Activated naive CD8-positive, alpha-beta T cell (primary cell): Measurements from ENCODE around the gene RIT2.

Source experiments
- H3K27ac Mint-ChIP-seq: one replicate; pipeline ENCODE4 v1.8.0; 2021; ENCODE audit warnings: mixed read lengths
- H3K27me3 Mint-ChIP-seq: one replicate; pipeline ENCODE4 v1.8.0; 2021; ENCODE audit warnings: mixed read lengths
- H3K36me3 Mint-ChIP-seq: one replicate; pipeline ENCODE4 v1.8.0; 2021; ENCODE audit warnings: mixed read lengths
- H3K4me1 Mint-ChIP-seq: one replicate; pipeline ENCODE4 v1.8.0; 2021; ENCODE audit warnings: low read depth, mixed read lengths
- H3K4me3 Mint-ChIP-seq: one replicate; pipeline ENCODE4 v1.8.0; 2021; ENCODE audit warnings: mild to moderate bottlenecking, mixed read lengths
- H3K9me3 Mint-ChIP-seq: one replicate; pipeline ENCODE4 v1.8.0; 2021; ENCODE audit warnings: low read depth, mixed read lengths

RIT2 gene

DNA sequence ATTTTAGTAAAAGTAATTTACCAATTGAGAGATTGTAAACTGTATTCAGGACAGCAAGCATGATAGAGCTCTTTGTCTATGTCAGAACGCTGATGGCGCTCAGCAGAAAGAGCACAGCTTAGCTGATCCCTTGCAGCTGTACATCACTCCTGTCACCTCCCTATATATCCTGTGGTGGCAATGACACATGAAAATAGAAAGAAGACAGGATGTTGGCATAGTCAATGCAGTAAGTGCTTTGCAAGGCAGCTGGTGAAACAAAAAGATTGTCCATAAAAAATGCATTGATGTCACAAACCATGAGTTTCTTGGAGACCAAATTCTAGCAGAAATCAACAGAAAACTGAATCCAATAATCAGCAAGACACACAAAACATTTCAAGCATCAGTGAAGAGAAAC is 221.5 kb downstream of the RIT2 start:
- H3K4me3 Mint-ChIP-seq = no peak overlapping the region
- H3K36me3 Mint-ChIP-seq = no peaks in the 10 kb centered on the region
- no peaks in the 10 kb centered on the region for H3K27me3 Mint-ChIP-seq
- H3K9me3 Mint-ChIP-seq = peaks cover 3% of the 10 kb centered on the region
- H3K27ac Mint-ChIP-seq = no peak overlapping the region
- H3K4me1 Mint-ChIP-seq = no peaks in the 10 kb centered on the region

DNA sequence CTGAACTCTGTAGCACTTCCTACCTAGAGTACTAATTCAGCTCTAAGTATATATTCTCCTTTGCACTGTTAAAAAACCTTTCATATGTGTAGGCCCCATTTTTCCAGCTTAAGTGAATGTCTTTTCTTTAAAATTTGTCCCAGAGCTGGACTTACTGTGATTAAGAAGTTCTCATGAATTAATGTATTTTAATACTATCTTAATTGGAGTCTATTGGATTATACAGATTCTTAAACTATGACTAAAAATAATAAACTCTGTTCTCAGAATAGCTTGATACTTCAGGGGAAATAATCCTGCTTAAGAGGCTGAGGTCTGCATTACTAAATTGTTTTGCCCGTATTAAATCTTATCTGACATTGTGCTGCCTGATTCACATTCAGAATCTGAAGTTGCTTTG is 223.3 kb downstream of the RIT2 start:
- H3K4me1 Mint-ChIP-seq = no peaks in the 10 kb centered on the region
- H3K36me3 Mint-ChIP-seq = no peaks in the 10 kb centered on the region
- no peak overlapping the region for H3K27ac Mint-ChIP-seq
- no peak overlapping the region for H3K4me3 Mint-ChIP-seq
- peaks cover 3% of the 10 kb centered on the region for H3K9me3 Mint-ChIP-seq
- H3K27me3 Mint-ChIP-seq = no peaks in the 10 kb centered on the region

DNA sequence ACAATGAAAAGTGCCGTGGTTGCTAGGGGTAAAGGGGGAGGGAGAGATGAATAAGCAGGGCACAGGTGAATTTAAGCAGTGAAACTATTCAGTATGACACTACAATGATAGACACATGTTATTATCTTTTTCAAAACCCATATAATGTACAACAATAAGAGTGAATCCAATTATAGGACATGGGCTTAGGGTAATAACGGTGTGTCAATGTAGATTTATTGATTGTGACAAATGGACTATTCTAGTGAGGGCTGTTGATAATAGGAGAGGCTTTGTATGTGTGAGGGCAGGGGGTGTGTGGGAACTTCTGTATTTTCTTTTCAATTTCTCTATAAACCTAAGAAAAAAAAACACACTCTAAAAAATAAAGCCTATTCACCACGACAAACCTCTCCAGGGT is 223.8 kb downstream of the RIT2 start:
- Mint-ChIP-seq H3K27me3 (no peaks in the 10 kb centered on the region), H3K27ac (no peak overlapping the region), H3K9me3 (no peaks in the 10 kb centered on the region), H3K4me1 (no peaks in the 10 kb centered on the region), H3K4me3 (no peak overlapping the region), H3K36me3 (no peaks in the 10 kb centered on the region)

DNA sequence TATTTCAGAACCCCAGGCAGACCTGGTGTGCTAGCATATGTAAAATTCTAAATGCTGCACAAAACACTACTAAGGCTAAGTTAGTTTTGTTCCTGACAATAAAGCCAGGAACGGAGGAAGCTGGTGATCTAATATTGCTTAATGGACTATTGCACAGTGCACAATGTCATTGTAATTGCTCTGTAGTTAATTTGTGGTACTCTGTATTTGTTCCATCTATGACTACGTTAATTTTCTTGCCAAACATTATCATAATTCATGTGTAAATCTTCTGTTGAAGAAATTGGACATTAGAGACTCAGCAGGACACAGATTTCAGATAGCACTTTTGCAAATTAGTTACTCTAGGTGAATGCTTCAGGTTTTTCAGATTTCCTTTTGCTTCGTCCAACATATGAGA is 232.3 kb downstream of the RIT2 start:
- no peaks in the 10 kb centered on the region for H3K27me3 Mint-ChIP-seq
- H3K9me3 Mint-ChIP-seq = peaks cover 20% of the 10 kb centered on the region
- no peak overlapping the region for H3K4me3 Mint-ChIP-seq
- H3K36me3 Mint-ChIP-seq = no peaks in the 10 kb centered on the region
- H3K27ac Mint-ChIP-seq = no peak overlapping the region
- no peaks in the 10 kb centered on the region for H3K4me1 Mint-ChIP-seq

DNA sequence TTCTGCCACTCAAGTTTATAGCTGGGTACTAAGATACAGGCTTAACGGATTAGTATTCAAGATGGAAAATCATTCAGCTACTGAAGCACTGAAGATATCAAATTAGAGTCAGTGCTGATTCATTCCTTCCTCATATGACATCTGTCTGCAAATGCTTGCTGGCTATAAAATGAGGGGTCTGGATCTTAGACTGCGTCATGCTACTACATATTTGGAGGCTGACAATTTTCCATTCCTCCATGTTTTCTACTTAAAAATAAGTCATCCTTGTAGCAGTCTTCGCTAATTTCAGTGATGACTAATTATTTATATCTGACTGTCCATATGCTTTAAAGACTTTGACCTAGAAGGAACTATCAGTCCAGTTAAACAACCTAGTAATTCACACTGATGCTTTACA is 233.4 kb downstream of the RIT2 start:
- no peak overlapping the region for H3K27ac Mint-ChIP-seq
- H3K36me3 Mint-ChIP-seq = no peaks in the 10 kb centered on the region
- no peaks in the 10 kb centered on the region for H3K4me1 Mint-ChIP-seq
- H3K27me3 Mint-ChIP-seq = no peaks in the 10 kb centered on the region
- H3K4me3 Mint-ChIP-seq = no peak overlapping the region
- peaks cover 20% of the 10 kb centered on the region for H3K9me3 Mint-ChIP-seq

DNA sequence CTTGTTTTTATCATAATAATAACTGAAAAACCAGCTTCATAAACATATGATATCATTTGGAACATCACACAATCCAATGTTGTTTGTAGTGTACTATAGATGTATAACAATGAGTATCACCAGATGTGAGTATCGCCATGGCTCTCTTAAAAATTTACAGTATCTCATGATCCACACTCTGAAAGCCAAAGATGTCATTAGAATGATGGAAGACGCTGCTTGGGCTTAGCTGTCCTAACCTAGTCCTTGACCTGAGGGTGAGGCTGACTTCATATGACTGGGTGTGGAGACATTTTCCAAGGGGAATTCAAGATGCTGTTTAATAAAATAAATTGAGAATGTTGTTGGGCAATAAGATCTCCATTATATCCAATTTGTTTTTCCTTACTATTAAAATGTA is 242.6 kb downstream of the RIT2 start:
- Mint-ChIP-seq H3K36me3 (no peaks in the 10 kb centered on the region), H3K4me3 (no peak overlapping the region), H3K4me1 (no peaks in the 10 kb centered on the region), H3K27ac (no peak overlapping the region), H3K27me3 (no peaks in the 10 kb centered on the region), H3K9me3 (peaks cover under 1% of the 10 kb centered on the region)

DNA sequence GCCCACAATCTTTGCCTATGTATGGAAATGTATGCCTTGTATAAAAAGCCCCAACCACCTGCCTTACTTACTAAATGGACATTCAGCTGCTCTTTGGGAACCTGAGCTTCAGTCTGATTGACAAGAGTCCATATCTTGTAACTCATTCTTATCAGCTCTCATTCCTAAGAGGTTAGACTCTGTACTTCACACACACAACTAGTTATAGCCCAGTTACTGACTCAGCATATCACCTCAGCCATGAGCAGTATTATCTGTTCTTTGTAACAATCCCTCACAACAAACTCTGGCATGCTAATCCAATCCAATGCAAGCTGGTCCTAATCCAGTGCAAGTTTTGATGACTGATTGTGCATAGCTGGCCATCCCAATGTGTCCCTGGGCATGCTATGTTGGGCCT is 250.6 kb downstream of the RIT2 start:
- H3K36me3 Mint-ChIP-seq = no peaks in the 10 kb centered on the region

DNA sequence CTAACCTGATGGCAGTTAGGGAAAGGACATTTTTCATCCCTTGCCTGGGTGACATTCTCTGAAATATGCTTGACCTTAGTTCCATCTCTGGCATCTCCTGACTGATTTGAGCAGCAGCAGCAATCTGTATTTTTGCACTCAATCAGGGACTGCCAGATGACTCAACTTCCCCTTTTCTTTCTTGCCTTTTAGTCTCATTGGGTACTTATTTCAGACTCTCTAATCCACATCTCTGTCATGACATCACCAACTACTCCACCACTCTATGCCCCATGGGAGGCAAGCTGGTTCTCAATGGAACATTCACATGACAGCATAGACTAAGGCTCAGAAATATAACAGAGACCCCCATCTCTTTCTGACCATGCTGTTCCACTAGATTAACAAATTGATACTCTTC is 254.2 kb downstream of the RIT2 start:
- Mint-ChIP-seq H3K9me3 (peaks cover 16% of the 10 kb centered on the region), H3K4me1 (no peaks in the 10 kb centered on the region), H3K36me3 (no peaks in the 10 kb centered on the region), H3K27me3 (no peaks in the 10 kb centered on the region), H3K27ac (no peak overlapping the region), H3K4me3 (no peak overlapping the region)

More for the DNA sequence above, 250.6 kb downstream of the RIT2 start:
- no peak overlapping the region for H3K27ac Mint-ChIP-seq
- H3K9me3 Mint-ChIP-seq = peaks cover 10% of the 10 kb centered on the region
- no peaks in the 10 kb centered on the region for H3K27me3 Mint-ChIP-seq
- no peaks in the 10 kb centered on the region for H3K4me1 Mint-ChIP-seq
- H3K4me3 Mint-ChIP-seq = no peak overlapping the region

DNA sequence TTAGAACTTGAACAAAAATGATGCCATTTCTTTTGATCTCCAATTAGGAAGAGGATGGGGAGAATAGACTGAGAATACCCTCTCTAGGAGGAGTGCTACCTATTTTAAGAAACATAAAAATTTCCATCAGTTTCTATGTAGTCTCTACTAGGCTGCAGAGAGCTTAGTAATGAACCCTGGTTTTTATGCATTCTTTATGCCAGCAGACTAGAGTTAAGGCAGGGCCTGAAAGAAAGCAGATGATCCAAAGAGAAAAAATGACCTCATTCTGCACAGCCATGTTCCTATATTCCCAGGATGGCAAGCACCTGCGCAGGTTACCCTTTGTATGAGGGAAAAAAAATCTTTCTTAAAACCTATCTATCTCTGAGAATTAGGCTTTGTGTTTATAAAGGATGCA is 254.9 kb downstream of the RIT2 start:
- Mint-ChIP-seq H3K27me3 (no peaks in the 10 kb centered on the region), H3K4me3 (no peak overlapping the region), H3K9me3 (peaks cover 20% of the 10 kb centered on the region), H3K27ac (no peak overlapping the region), H3K4me1 (no peaks in the 10 kb centered on the region), H3K36me3 (no peaks in the 10 kb centered on the region)

DNA sequence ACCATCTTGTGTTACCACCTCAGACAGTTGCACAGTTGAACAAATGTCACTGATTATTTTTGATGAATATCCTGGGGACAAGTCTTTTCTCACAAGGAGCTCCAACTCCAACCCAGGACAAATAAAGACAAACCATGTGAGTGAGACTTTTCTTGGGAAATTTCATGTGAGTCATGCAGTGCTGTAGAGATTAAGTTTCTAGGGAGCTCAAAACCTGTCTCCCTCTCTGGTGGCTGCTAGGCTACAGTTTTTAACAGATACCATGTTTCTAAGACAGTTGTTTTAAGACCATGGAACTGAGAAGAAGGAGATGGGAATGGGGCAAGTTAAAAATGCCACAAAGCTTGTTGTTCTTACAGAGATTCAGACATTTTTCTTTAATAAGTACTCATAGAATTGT is 255.5 kb downstream of the RIT2 start:
- no peaks in the 10 kb centered on the region for H3K27me3 Mint-ChIP-seq
- no peak overlapping the region for H3K27ac Mint-ChIP-seq
- no peaks in the 10 kb centered on the region for H3K4me1 Mint-ChIP-seq
- H3K4me3 Mint-ChIP-seq = no peak overlapping the region
- H3K9me3 Mint-ChIP-seq = peaks cover 20% of the 10 kb centered on the region
- H3K36me3 Mint-ChIP-seq = no peaks in the 10 kb centered on the region

DNA sequence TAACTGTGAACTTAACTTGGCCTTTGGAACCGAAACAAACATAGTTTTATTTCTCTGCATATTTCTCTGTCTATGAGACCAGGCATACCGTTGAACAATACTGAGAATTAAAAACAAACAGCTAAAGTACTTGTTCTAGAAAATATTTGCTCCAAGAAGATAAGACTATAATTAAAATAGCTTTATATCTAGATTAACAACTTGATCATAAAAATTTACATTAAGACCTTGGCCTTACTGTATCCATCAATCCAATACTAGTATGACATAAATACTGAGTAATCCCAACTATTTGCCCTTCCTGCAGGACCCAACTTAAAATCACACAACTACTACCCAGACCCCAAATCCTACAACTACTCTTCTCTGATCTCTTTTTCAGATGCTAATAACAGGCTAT is 260.9 kb downstream of the RIT2 start:
- no peaks in the 10 kb centered on the region for H3K4me1 Mint-ChIP-seq
- H3K36me3 Mint-ChIP-seq = no peaks in the 10 kb centered on the region
- H3K27ac Mint-ChIP-seq = no peak overlapping the region
- H3K9me3 Mint-ChIP-seq = peaks cover 13% of the 10 kb centered on the region
- no peaks in the 10 kb centered on the region for H3K27me3 Mint-ChIP-seq
- H3K4me3 Mint-ChIP-seq = no peak overlapping the region

DNA sequence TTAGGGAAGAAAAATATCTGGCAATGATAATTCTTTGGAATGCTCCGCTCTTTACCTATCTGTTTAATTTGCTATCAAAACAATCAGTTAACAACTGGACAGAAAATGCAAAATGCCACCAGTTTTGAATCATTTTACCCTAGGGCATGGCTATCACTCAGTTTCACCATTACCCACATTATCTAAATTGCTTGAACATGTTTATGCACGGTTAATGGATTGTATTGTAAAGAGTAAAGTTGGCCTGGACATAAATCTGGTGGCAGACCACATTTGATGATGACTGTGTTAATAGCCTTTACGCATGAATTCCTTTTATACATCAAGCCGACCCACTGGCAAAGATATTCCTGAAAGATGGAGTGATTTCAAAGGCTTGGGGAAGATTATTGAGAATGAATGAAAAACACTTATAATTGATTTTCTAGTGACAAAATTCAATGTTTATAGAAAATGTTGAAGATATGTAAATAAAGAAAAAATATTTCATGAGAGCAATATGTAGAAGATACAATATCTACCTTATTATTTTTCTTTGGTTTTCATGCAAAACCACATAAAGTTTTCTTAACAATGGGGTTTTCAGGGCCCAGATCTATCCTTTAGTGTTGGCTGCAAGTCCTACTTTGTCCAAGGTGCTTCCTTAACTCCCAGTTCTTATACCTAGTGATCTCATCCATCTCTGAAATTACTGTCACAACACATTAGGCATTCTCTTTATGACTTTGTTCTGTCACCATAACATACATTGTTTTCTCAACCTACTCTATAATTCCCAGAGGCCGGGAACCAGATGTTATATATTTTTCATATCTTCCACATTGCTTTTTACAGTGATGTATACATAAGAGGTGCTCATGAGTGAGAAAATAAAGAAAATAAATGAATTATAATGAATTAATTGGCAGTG is 265.1 kb downstream of the RIT2 start:
- H3K27me3 Mint-ChIP-seq = no peaks in the 10 kb centered on the region

DNA sequence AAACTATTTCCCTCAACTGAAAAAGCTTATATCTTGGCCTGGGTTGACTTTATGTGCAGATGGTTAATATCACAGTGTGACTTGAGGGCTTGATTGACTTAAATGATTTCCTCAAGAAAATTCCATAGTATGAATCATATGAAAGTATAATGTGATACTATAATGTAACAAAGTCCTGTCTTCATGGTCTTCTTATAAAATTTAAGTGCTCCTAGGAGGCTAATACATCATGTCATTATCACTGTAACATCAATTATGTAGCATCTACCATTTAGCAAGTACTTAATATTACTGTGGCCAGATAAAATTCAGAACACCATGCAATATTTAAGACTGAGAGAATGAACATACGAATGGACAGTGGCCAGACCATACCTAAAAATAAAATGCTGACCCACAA is 276.1 kb downstream of the RIT2 start:
- H3K9me3 Mint-ChIP-seq = no peaks in the 10 kb centered on the region
- H3K27me3 Mint-ChIP-seq = no peaks in the 10 kb centered on the region
- no peaks in the 10 kb centered on the region for H3K4me1 Mint-ChIP-seq
- H3K27ac Mint-ChIP-seq = no peak overlapping the region
- no peaks in the 10 kb centered on the region for H3K36me3 Mint-ChIP-seq
- no peak overlapping the region for H3K4me3 Mint-ChIP-seq

More for the DNA sequence above, 265.1 kb downstream of the RIT2 start:
- no peaks in the 10 kb centered on the region for H3K9me3 Mint-ChIP-seq
- no peaks in the 10 kb centered on the region for H3K4me1 Mint-ChIP-seq
- H3K27ac Mint-ChIP-seq = no peak overlapping the region
- no peaks in the 10 kb centered on the region for H3K36me3 Mint-ChIP-seq
- H3K4me3 Mint-ChIP-seq = no peak overlapping the region

DNA sequence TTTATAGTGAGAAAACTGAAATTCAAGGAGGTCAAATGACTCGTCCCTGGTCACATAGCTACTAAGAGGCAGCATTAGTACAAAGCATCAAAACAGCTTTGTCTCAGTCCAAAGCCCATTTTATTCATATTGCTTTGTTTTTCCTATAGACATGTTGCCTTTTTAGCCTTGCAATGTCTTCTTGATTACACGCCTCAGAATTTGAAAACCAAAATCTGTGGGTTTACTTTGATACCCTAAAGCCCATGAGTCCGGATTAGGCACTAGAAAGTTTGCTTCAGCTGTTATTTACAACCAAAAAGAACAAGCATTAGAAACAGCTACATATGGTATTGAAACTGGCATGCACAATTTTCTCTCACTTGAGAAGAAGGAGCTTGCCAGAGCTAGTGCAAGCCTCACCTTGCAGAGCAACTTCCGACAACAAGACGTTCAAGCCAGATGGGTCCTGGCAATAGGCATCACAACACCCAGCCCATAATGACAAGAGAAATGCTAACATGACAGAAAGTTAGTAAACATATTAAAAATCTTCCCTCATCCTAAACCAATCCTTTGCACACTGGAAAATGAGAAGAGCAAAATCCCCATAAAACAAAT is 276.8 kb downstream of the RIT2 start:
- no peaks in the 10 kb centered on the region for H3K36me3 Mint-ChIP-seq
- no peaks in the 10 kb centered on the region for H3K4me1 Mint-ChIP-seq
- no peak overlapping the region for H3K4me3 Mint-ChIP-seq
- H3K27ac Mint-ChIP-seq = no peak overlapping the region
- no peaks in the 10 kb centered on the region for H3K27me3 Mint-ChIP-seq
- H3K9me3 Mint-ChIP-seq = no peaks in the 10 kb centered on the region

DNA sequence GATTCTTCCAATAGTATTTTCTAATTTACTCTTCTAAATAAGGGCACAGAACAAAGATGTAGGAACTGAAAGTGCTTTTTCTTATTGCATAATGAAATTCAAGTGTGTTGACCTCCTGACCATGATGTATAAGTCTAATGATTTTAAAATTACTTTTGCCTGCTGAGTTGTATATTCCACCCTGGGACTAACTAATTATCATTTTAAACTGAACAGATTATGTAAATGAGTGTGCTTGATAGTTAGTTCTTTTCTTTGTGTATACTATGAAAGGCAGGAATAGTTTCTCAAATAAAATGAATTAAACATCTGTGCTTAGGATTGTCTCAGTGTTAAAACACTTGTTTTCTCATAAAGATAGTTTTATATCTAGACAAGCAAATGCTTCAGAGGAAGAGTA is 284.5 kb downstream of the RIT2 start:
- H3K27ac Mint-ChIP-seq = no peak overlapping the region
- H3K4me1 Mint-ChIP-seq = no peaks in the 10 kb centered on the region
- no peaks in the 10 kb centered on the region for H3K27me3 Mint-ChIP-seq
- no peaks in the 10 kb centered on the region for H3K36me3 Mint-ChIP-seq
- no peak overlapping the region for H3K4me3 Mint-ChIP-seq
- peaks cover 4% of the 10 kb centered on the region for H3K9me3 Mint-ChIP-seq

DNA sequence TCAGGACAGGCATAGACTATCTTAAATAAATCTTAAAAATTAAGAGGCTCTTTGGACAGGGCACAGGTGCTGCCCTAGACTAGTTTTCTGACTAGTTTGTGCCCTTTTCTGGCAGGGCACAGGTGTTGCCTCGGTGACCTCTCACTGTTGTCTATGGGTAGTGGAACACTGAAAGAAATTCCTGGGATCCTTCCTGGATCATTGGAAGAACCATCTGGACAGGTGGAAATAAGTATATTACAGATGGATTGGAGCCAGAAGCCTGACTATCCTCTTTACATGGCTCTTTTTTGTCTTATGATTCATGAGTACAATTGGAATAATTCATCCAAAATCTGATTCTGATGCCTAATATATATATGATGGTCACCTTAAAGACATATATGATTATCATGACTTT is 286.6 kb downstream of the RIT2 start:
- Mint-ChIP-seq H3K27me3 (no peaks in the 10 kb centered on the region), H3K9me3 (peaks cover 4% of the 10 kb centered on the region), H3K4me1 (no peaks in the 10 kb centered on the region), H3K4me3 (no peak overlapping the region), H3K36me3 (no peaks in the 10 kb centered on the region), H3K27ac (no peak overlapping the region)
